Choroid plexus epithelial cell (primary cell): ENCODE measurements around the gene ERLIN1.
A peak's percentile ranks its signal among the peaks of the same experiment; 100 is the strongest.

Source experiments
- DNase-seq: peaks from one replicate; pipeline ENCODE4 v3.0.0-alpha.2; 2010; ENCODE audit warnings: low read depth
- H3K4me3 ChIP-seq: 2 replicates; pipeline ENCODE4 v1.5.1; 2011; ENCODE audit warnings: low read depth, mild to moderate bottlenecking, control low read depth, low read length, moderate library complexity
- CTCF ChIP-seq: conservative IDR thresholded peaks from 2 replicates; pipeline ENCODE4 v1.5.1; 2011; ENCODE audit warnings: low read depth, mild to moderate bottlenecking, control low read depth, inconsistent platforms, low read length, moderate library complexity

Gene ERLIN1

GRCh38 chr10:100101192-100102076, 84.4 kb downstream of the ERLIN1 start:
- TF ChIP-seq CTCF: no peak
- peak; percentile 6 for DNase-seq

GRCh38 chr10:100100651-100101184, 85.1 kb downstream of the ERLIN1 start:
- peak; percentile 45 for TF ChIP-seq CTCF
- DNase-seq: peak; percentile 57
- no peak overlapping the region for H3K4me3 ChIP-seq

More at GRCh38 chr10:100101192-100102076, 84.4 kb downstream of the ERLIN1 start:
- H3K4me3 ChIP-seq: no peak overlapping the region
